Esophagus squamous epithelium (tissue), 5 donors: Measurements from ENCODE around the gene IFT88. TPM values are rescaled to one million over a fixed set of nuclear protein-coding genes. Genes with fewer than 3 reads are reported as not detected.
"Not testable (repeated sequence)": the region's sequence is repeated elsewhere in the genome, so short reads cannot be mapped to it uniquely, and the experiment has no call there.

Source experiments
- DNase-seq: peaks from one replicate; lab custom pipeline; 2025; lab: John Stamatoyannopoulos, UW
- H3K27ac ChIP-seq, 4 donors: fragments of 200-600 bp; sonication (generic); one replicate each; pipeline ENCODE4 v1.5.1; 2016 to 2019; ENCODE audit warnings: mild to moderate bottlenecking in 1 of 4
- H3K27me3 ChIP-seq, 4 donors: fragments of 200-600 bp; sonication (generic); 1 replicate in 3 of 4; 2 replicates in 1 of 4; pipeline versions ENCODE4 v1.5.1 to v1.6.0; 2017 to 2021; ENCODE audit warnings: antibody characterized with exemption in 1 of 4
- H3K36me3 ChIP-seq, 3 donors: fragments of 200-600 bp; sonication (generic); one replicate each; pipeline ENCODE4 v1.5.1; 2016 to 2019
- H3K4me1 ChIP-seq, 3 donors: fragments of 200-600 bp; sonication (generic); one replicate each; pipeline ENCODE4 v1.5.1; 2017 to 2019
- H3K4me3 ChIP-seq, 4 donors: fragments of 200-600 bp; sonication (generic); 1 replicate in 3 of 4; 2 replicates in 1 of 4; pipeline ENCODE4 v1.5.1; 2016 to 2019; ENCODE audit warnings: mild to moderate bottlenecking in 2 of 4, moderate library complexity in 1 of 4
- H3K9me3 ChIP-seq, 3 donors: fragments of 200-600 bp; sonication (generic); one replicate each; pipeline ENCODE4 v1.5.1; 2016 to 2019
- CTCF ChIP-seq, 6 experiments: fragments of 450-650 bp in 4 of 6; fragments of 200-600 bp in 2 of 6; sonication (generic) in 2 of 6; IDR thresholded peaks; one replicate each; pipeline ENCODE4 v1.5.1; 2016 to 2019; ENCODE audit warnings: antibody characterized with exemption in 6 of 6, mild to moderate bottlenecking in 4 of 6, moderate library complexity in 4 of 6
- POLR2A ChIP-seq, 4 donors: fragments of 450-650 bp; IDR thresholded peaks; one replicate each; pipeline ENCODE4 v1.6.1; 2017; ENCODE audit warnings: antibody characterized with exemption in 4 of 4, mild to moderate bottlenecking in 4 of 4, moderate library complexity in 3 of 4
- WGBS, 2 donors: methylation state at CpG; one replicate each; pipeline ENCODE4 v1.1.5; 2018; 5-methylcytosine and 5-hydroxymethylcytosine counted together
- intact Hi-C: fragments of 100-400 bp; cut with DNase I; formaldehyde crosslinking; loops from one replicate; pipeline ENCODE4 v1.15.0; 2022
- total RNA-seq, 4 donors: library from RNA; depleted of rRNA; stranded (reverse); fragments of >200 nt; gene quantifications; one replicate each; pipeline ENCODE4 v1.1.0, GENCODE V29; 2016
- donor health status: DM: yes; HTN: yes; CAD: no.

The IFT88 gene
- total RNA-seq, 4 donors from 2014 or later, result 2.0 to 7.8 (median 4.8) TPM

DNA sequence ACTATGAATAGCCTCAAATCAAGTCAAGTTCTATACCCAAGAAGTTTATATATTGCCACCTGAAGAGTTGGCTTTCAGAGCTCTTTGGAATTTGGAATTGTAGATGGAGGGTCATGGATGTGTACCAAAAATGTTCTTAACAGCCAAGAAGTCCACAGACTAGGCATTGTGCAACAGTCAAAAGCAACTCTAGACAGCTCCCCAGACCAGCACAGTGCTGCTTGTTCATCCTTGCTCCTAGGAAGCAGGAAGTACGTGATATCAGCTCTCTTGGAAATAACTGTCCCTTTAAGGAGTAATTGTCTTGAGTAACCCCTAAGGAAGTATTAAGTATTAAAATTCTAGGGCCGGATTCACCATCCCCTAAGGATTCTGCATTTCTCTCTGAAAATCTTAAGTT is 105.8 kb downstream of the IFT88 start:
- Histone ChIP-seq H3K27ac (no peak overlapping the region), H3K9me3 (no peaks in the 10 kb centered on the region), H3K27me3 (no peaks in the 10 kb centered on the region), H3K4me3 (no peak overlapping the region), H3K4me1 (no peaks in the 10 kb centered on the region), H3K36me3 (peaks cover 0 to 4% (median 0%) of the 10 kb centered on the region in 3 donors)
- TF ChIP-seq CTCF (IDR thresholded peaks at IDR 0.05), result no peak
- no peak for TF ChIP-seq POLR2A (IDR thresholded peaks at IDR 0.05)
- WGBS, 2 donors, result 52 to 85% methylated on average over 2 of the region's 2 CpGs
- no peak for DNase-seq
- intact Hi-C loops, result no loop called here

DNA sequence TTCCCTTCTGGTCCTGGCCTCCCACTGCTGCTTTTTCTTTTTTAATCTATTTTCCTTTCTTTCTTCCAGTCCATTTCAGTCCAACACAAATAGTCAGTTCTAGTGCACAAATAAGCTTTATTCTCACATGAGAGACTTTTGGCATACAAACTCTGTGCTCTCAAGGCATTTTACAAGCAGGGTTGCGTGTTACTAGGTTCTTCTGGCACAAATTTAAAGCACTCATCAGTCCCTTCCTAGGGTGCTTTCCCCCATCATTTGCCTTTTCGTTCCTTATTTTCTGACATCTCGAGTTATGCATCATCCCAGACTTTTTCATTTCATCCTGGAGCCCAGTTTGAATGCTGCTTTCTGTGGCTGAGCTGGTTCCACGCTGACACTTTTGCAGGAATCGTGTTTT is 106.8 kb downstream of the IFT88 start:
- intact Hi-C loops, result no loop called here
- Histone ChIP-seq H3K36me3 (peaks cover 0 to 4% (median 0%) of the 10 kb centered on the region in 3 donors), H3K4me1 (no peaks in the 10 kb centered on the region), H3K9me3 (no peaks in the 10 kb centered on the region), H3K27me3 (no peaks in the 10 kb centered on the region), H3K27ac (no peak overlapping the region), H3K4me3 (no peak overlapping the region)
- 76 to 91% methylated on average over 5 of the region's 5 CpGs for WGBS, 2 donors
- TF ChIP-seq CTCF (IDR thresholded peaks at IDR 0.05) (no peak), POLR2A (IDR thresholded peaks at IDR 0.05) (no peak)
- DNase-seq, result no peak

GRCh38 chr13:20676213-20676612 is 109.3 kb downstream of the IFT88 start:
- WGBS, 2 donors, result 88 to 92% methylated on average over 2 of the region's 2 CpGs

DNA sequence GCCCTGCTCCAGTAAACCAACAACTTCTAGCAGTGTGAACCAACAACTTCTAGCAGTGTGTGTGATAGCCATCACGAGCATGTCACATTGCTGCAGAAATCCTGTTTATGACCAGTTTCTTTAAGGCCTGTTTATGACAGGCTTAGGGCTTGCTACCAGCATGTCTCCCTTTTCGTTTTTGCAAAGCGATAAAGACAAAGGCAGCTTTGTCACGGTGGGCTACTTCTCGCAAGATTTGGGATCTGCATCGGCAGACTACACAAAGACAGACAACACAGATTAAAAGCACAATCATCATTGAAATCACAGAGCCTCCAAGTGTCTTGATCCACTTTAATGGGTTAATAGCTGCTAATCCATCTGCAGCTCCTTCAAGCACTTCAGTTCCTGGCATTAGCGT is 111.6 kb downstream of the IFT88 start:
- DNase-seq, H3K4me1 ChIP-seq, H3K27ac ChIP-seq, H3K4me3 ChIP-seq, H3K9me3 ChIP-seq, H3K36me3 ChIP-seq, intact Hi-C loops, H3K27me3 ChIP-seq: not testable (repeated sequence)
- WGBS, 2 donors, result 54 to 87% methylated on average over 7 of the region's 7 CpGs

More at GRCh38 chr13:20676213-20676612, 109.3 kb downstream of the IFT88 start:
- Histone ChIP-seq H3K4me3 (no peak overlapping the region), H3K27ac (no peak overlapping the region), H3K36me3 (peaks cover 0 to 4% (median 0%) of the 10 kb centered on the region in 3 donors), H3K27me3 (no peaks in the 10 kb centered on the region), H3K9me3 (no peaks in the 10 kb centered on the region), H3K4me1 (no peaks in the 10 kb centered on the region)
- intact Hi-C loops, result no loop called here
- TF ChIP-seq POLR2A (IDR thresholded peaks at IDR 0.05), result no peak
- TF ChIP-seq CTCF (IDR thresholded peaks at IDR 0.05), result no peak
- DNase-seq, result no peak

- intact Hi-C loops, result no loop called here
- WGBS, 2 donors, result 67 to 100% methylated on average over 3 of the region's 3 CpGs
- no peaks in the 10 kb centered on the region for H3K9me3 ChIP-seq
- no peak for DNase-seq
- H3K4me3 ChIP-seq, result no peak overlapping the region
- TF ChIP-seq CTCF (IDR thresholded peaks at IDR 0.05) (no peak), POLR2A (IDR thresholded peaks at IDR 0.05) (no peak)
- H3K27me3 ChIP-seq, result no peaks in the 10 kb centered on the region
- H3K36me3 ChIP-seq, result peaks cover 0 to 2% (median 0%) of the 10 kb centered on the region in 3 donors
- H3K4me1 ChIP-seq, result no peaks in the 10 kb centered on the region
- no peak overlapping the region for H3K27ac ChIP-seq
These were observed 112.9 kb downstream of the IFT88 start for GRCh38 chr13:20679879-20680278.
